ENCODE data around the gene ADAMTS2.

DNA sequence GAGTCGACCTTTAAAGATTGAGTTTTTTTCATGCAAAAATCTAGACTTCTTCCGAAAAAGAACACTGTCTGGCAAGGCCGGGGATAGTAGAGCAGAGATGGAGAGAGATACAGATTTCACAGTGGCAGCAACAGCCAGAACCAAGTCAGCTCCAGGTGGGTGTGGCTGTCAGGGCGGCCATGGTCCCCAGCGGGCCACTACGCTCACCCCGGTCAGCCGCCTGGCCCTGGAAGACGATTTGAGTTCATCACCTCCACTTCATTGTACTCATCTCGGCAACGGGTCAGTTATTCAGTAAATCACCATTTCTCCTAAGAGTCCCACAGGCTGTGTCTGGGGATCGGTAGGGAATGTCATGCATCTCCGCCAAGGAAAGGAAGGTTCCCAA, 232.1 kb downstream of the ADAMTS2 start:
- TF ChIP-seq, protein P1, sequence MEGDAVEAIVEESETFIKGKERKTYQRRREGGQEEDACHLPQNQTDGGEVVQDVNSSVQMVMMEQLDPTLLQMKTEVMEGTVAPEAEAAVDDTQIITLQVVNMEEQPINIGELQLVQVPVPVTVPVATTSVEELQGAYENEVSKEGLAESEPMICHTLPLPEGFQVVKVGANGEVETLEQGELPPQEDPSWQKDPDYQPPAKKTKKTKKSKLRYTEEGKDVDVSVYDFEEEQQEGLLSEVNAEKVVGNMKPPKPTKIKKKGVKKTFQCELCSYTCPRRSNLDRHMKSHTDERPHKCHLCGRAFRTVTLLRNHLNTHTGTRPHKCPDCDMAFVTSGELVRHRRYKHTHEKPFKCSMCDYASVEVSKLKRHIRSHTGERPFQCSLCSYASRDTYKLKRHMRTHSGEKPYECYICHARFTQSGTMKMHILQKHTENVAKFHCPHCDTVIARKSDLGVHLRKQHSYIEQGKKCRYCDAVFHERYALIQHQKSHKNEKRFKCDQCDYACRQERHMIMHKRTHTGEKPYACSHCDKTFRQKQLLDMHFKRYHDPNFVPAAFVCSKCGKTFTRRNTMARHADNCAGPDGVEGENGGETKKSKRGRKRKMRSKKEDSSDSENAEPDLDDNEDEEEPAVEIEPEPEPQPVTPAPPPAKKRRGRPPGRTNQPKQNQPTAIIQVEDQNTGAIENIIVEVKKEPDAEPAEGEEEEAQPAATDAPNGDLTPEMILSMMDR (IDR thresholded peaks at IDR 0.05; ENCODE audit: borderline replicate concordance, extremely low read depth, low read length, poor library complexity, severe bottlenecking): no peak
- no peak for TF ChIP-seq EZH2 (IDR thresholded peaks at IDR 0.05; ENCODE audit: borderline replicate concordance, low read depth, low read length, severe bottlenecking)

All from DND-41 (cell line).